HEK293 (cell line): ENCODE measurements around the gene C6orf163.

Source experiments
- CTCF ChIA-PET: fragments of 350-600 bp; formaldehyde crosslinking; extraction: SDS; loops from one replicate; lab custom pipeline; 2021; ENCODE audit warnings: antibody characterized with exemption; lab: Yijun Ruan, JAX
- POLR2A ChIA-PET: fragments of 300-600 bp; formaldehyde crosslinking; extraction: SDS; loops from one replicate; lab custom pipeline; 2020; ENCODE audit warnings: antibody characterized with exemption, inconsistent platforms; lab: Yijun Ruan, JAX
- H3K27ac ChIP-seq: fragments of 200-500 bp; sonication (Bioruptor generic); 2 replicates; pipeline ENCODE4 v1.5.1; 2014; ENCODE audit warnings: low read depth, low read length, control low read depth, inconsistent platforms; ENCODE audit errors: extremely low read depth
- H3K36me3 ChIP-seq, 2 experiments: fragments of 200-500 bp in 1 of 2; sonication (Bioruptor generic) in 1 of 2; 1 replicate in 1 of 2; 2 replicates in 1 of 2; pipeline ENCODE4 v1.5.1; 2014 to 2017; ENCODE audit warnings: inconsistent platforms in 2 of 2, low read length in 2 of 2; ENCODE audit not compliant: control insufficient read depth in 2 of 2, insufficient read depth in 1 of 2
- H3K4me1 ChIP-seq: fragments of 200-500 bp; sonication (Bioruptor generic); 2 replicates; pipeline ENCODE4 v1.5.1; 2014; ENCODE audit warnings: mild to moderate bottlenecking, low read length, inconsistent platforms; ENCODE audit not compliant: control insufficient read depth, insufficient read depth
- H3K4me3 ChIP-seq: 2 replicates; pipeline ENCODE4 v1.5.1; 2011; ENCODE audit warnings: low read depth, mild to moderate bottlenecking, control low read depth, low read length, moderate library complexity
- H3K9me3 ChIP-seq: fragments of 200-500 bp; sonication (Bioruptor generic); 2 replicates; pipeline ENCODE4 v1.5.1; 2014; ENCODE audit warnings: low read depth, low read length, inconsistent platforms; ENCODE audit not compliant: control insufficient read depth, insufficient read depth
- EGR2 ChIP-seq: fragments of 450-650 bp; formaldehyde crosslinking; IDR thresholded peaks from 2 replicates; pipeline ENCODE4 v1.5.1; 2016; ENCODE audit warnings: low read depth, missing biosample characterization, missing genetic modification characterization
- GFI1B ChIP-seq: fragments of 450-650 bp; formaldehyde crosslinking; IDR thresholded peaks from 2 replicates; pipeline ENCODE4 v1.5.1; 2016; ENCODE audit warnings: missing biosample characterization, missing genetic modification characterization
- HIC1 ChIP-seq: fragments of 450-650 bp; formaldehyde crosslinking; IDR thresholded peaks from 2 replicates; pipeline ENCODE4 v1.5.1; 2016; ENCODE audit warnings: missing biosample characterization, missing genetic modification characterization
- KLF1 ChIP-seq: fragments of 450-650 bp; formaldehyde crosslinking; IDR thresholded peaks from 2 replicates; pipeline ENCODE4 v1.5.1; 2016; ENCODE audit warnings: missing biosample characterization, missing genetic modification characterization
- OSR2 ChIP-seq: fragments of 450-650 bp; formaldehyde crosslinking; IDR thresholded peaks from 2 replicates; pipeline ENCODE4 v1.5.1; 2016; ENCODE audit warnings: missing biosample characterization, missing genetic modification characterization
- PRDM1 ChIP-seq: fragments of 450-650 bp; formaldehyde crosslinking; IDR thresholded peaks from 2 replicates; pipeline ENCODE4; 2016; ENCODE audit warnings: missing biosample characterization, missing genetic modification characterization
- TCF7L2 ChIP-seq: IDR thresholded peaks from 2 replicates; pipeline ENCODE4 v1.6.1; 2011; ENCODE audit warnings: low read depth, mild to moderate bottlenecking, inconsistent platforms, low read length, moderate library complexity, borderline replicate concordance
- YY2 ChIP-seq: fragments of 450-650 bp; formaldehyde crosslinking; IDR thresholded peaks from 2 replicates; pipeline ENCODE4 v1.5.1; 2016; ENCODE audit warnings: missing biosample characterization, missing genetic modification characterization
- ZFHX2 ChIP-seq: fragments of 450-650 bp; formaldehyde crosslinking; conservative IDR thresholded peaks from 2 replicates; pipeline ENCODE4 v1.5.1; 2016; ENCODE audit warnings: missing biosample characterization, missing genetic modification characterization
- ZFP37 ChIP-seq: fragments of 450-650 bp; formaldehyde crosslinking; IDR thresholded peaks from 2 replicates; pipeline ENCODE4 v1.5.1; 2016; ENCODE audit warnings: missing biosample characterization, missing genetic modification characterization
- ZNF112 ChIP-seq: fragments of 450-650 bp; formaldehyde crosslinking; IDR thresholded peaks from 2 replicates; pipeline ENCODE4 v1.5.0; 2017; ENCODE audit warnings: missing biosample characterization, missing genetic modification characterization
- ZNF157 ChIP-seq: fragments of 450-650 bp; formaldehyde crosslinking; IDR thresholded peaks from 2 replicates; pipeline ENCODE4 v1.5.1; 2016; ENCODE audit warnings: missing biosample characterization, missing genetic modification characterization
- ZNF202 ChIP-seq: fragments of 450-650 bp; formaldehyde crosslinking; IDR thresholded peaks from 2 replicates; pipeline ENCODE4 v1.5.1; 2016; ENCODE audit warnings: missing biosample characterization, missing genetic modification characterization, borderline replicate concordance
- ZNF362 ChIP-seq: fragments of 450-650 bp; formaldehyde crosslinking; IDR thresholded peaks from 2 replicates; pipeline ENCODE4 v1.5.1; 2016; ENCODE audit warnings: missing biosample characterization, missing genetic modification characterization
- ZNF549 ChIP-seq: fragments of 450-650 bp; IDR thresholded peaks from 2 replicates; pipeline ENCODE4 v1.5.1; 2018; ENCODE audit warnings: missing biosample characterization, missing genetic modification characterization, mild to moderate bottlenecking, inconsistent platforms, moderate library complexity
- ZNF585B ChIP-seq: fragments of 450-650 bp; formaldehyde crosslinking; IDR thresholded peaks from 2 replicates; pipeline ENCODE4 v1.5.1; 2016; ENCODE audit warnings: missing biosample characterization, missing genetic modification characterization
- ZNF600 ChIP-seq: fragments of 450-650 bp; formaldehyde crosslinking; IDR thresholded peaks from 2 replicates; pipeline ENCODE4 v1.5.1; 2016; ENCODE audit warnings: missing biosample characterization, missing genetic modification characterization
- ZNF621 ChIP-seq: fragments of 450-650 bp; formaldehyde crosslinking; IDR thresholded peaks from 2 replicates; pipeline ENCODE4 v1.5.1; 2017; ENCODE audit warnings: missing biosample characterization, missing genetic modification characterization
- ZNF626 ChIP-seq: fragments of 450-650 bp; sonication (Bioruptor Pico); formaldehyde crosslinking; IDR thresholded peaks from 2 replicates; pipeline ENCODE4 v1.5.1; 2018; ENCODE audit warnings: missing biosample characterization, missing genetic modification characterization, inconsistent platforms
- TF ChIP-seq, protein P1 (sequence below): fragments of 450-650 bp; formaldehyde crosslinking; IDR thresholded peaks from 2 replicates; pipeline ENCODE4 v1.5.1; 2017; ENCODE audit warnings: missing biosample characterization, missing genetic modification characterization
- TF ChIP-seq, protein P2 (sequence below): fragments of 450-650 bp; formaldehyde crosslinking; IDR thresholded peaks from 2 replicates; pipeline ENCODE4 v1.5.1; 2017; ENCODE audit warnings: missing biosample characterization, mild to moderate bottlenecking, missing genetic modification characterization, moderate library complexity

The C6orf163 gene

GRCh38 chr6:87330961-87331360, 13.7 kb upstream of the C6orf163 start:
- TF ChIP-seq, protein P1, sequence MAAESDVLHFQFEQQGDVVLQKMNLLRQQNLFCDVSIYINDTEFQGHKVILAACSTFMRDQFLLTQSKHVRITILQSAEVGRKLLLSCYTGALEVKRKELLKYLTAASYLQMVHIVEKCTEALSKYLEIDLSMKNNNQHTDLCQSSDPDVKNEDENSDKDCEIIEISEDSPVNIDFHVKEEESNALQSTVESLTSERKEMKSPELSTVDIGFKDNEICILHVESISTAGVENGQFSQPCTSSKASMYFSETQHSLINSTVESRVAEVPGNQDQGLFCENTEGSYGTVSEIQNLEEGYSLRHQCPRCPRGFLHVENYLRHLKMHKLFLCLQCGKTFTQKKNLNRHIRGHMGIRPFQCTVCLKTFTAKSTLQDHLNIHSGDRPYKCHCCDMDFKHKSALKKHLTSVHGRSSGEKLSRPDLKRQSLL (tag by site-specific recombination): no peak
- TF ChIP-seq PRDM1 (0 out of 2 replicates have a peak, but pooled peaks have one; percentile 38), ZNF585B (tag by site-specific recombination) (no peak)
- TF ChIP-seq, all 188 proteins: peak for 1
- Histone ChIP-seq H3K9me3 (no peaks in the 10 kb centered on the region), H3K4me1 (peaks cover 3% of the 10 kb centered on the region; the same call in 1 of the 2 replicates), H3K36me3 (no peaks in the 10 kb centered on the region), H3K27ac (no peak overlapping the region), H3K4me3 (no peak overlapping the region)
- ChIA-PET POLR2A (no interaction called here), CTCF (interaction anchor here (0.6 to 1.6 kb wide), 6 partner anchors 8 to 1804 kb away, joined by 3 to 5 read pairs (median 4); partner anchors contain the start of gene SMIM8)

- CTCF ChIA-PET: no interaction called here
- Histone ChIP-seq H3K27ac (no peak overlapping the region), H3K9me3 (no peaks in the 10 kb centered on the region), H3K4me3 (no peak overlapping the region)
- POLR2A ChIA-PET: no interaction called here
- no peak for TF ChIP-seq YY2
- 0 out of 2 replicates have a peak, but pooled peaks have one; percentile 12 for TF ChIP-seq EGR2 (tag by site-specific recombination)
- TF ChIP-seq, all 188 proteins: peak for 1
- Histone ChIP-seq H3K36me3 (no peaks in the 10 kb centered on the region), H3K4me1 (peaks cover 3% of the 10 kb centered on the region; the same call in 1 of the 2 replicates)
Observed at GRCh38 chr6:87333033-87333432, 11.6 kb upstream of the C6orf163 start.

GRCh38 chr6:87333591-87334181, 10.9 kb upstream of the C6orf163 start:
- peaks cover 3% of the 10 kb centered on the region; the same call in 1 of the 2 replicates for H3K4me1 ChIP-seq
- H3K9me3 ChIP-seq: no peaks in the 10 kb centered on the region
- ChIA-PET POLR2A (no interaction called here), CTCF (no interaction called here)
- H3K27ac ChIP-seq: no peak overlapping the region
- no peaks in the 10 kb centered on the region for H3K36me3 ChIP-seq
- no peak for TF ChIP-seq ZNF362
- no peak for TF ChIP-seq ZNF621 (tag by site-specific recombination)
- no peak for TF ChIP-seq KLF1 (tag by site-specific recombination)
- no peak for TF ChIP-seq GFI1B (tag by site-specific recombination)
- TF ChIP-seq ZNF585B (tag by site-specific recombination): no peak
- TF ChIP-seq, protein P2, sequence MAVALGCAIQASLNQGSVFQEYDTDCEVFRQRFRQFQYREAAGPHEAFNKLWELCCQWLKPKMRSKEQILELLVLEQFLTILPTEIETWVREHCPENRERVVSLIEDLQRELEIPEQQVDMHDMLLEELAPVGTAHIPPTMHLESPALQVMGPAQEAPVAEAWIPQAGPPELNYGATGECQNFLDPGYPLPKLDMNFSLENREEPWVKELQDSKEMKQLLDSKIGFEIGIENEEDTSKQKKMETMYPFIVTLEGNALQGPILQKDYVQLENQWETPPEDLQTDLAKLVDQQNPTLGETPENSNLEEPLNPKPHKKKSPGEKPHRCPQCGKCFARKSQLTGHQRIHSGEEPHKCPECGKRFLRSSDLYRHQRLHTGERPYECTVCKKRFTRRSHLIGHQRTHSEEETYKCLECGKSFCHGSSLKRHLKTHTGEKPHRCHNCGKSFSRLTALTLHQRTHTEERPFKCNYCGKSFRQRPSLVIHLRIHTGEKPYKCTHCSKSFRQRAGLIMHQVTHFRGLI: peak; percentile 75
- no peak for TF ChIP-seq ZNF157
- no peak for TF ChIP-seq TCF7L2
- 0 out of 2 replicates have a peak, but pooled peaks have one; percentile 12 for TF ChIP-seq OSR2
- TF ChIP-seq PRDM1: peak; percentile 59
- 0 out of 2 replicates have a peak, but pooled peaks have one; percentile 53 for TF ChIP-seq ZNF600 (tag by site-specific recombination)
- no peak overlapping the region for H3K4me3 ChIP-seq

DNA sequence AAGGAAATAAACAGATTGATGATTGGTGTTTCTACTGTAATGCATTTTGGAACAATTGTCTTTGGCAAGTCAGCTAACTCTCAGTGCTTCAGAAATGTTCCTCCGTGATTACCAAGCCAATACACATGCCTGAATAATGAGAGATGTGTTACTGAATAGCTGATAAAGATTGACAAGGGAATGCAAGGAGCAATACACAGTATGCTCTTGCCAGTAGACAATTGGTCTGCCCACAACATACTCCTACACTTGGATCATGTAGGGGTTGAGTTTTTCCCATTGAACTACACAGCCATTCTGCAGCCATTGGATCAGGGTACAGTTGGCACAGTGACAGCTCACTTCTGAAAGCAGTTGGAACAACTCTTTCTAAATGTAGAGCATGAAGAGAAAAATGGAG, 9.9 kb upstream of the C6orf163 start:
- ChIA-PET POLR2A (no interaction called here), CTCF (no interaction called here)
- no peak overlapping the region for H3K27ac ChIP-seq
- H3K4me3 ChIP-seq: no peak overlapping the region
- H3K4me1 ChIP-seq: peaks cover 3% of the 10 kb centered on the region; the same call in 1 of the 2 replicates
- H3K36me3 ChIP-seq: no peaks in the 10 kb centered on the region
- H3K9me3 ChIP-seq: no peaks in the 10 kb centered on the region
- TF ChIP-seq HIC1: no peak
- no peak for TF ChIP-seq ZNF112 (tag by site-specific recombination)
- peak; percentile 65 for TF ChIP-seq ZFHX2 (tag by site-specific recombination)
- TF ChIP-seq EGR2 (tag by site-specific recombination): peak; percentile 73
- no peak for TF ChIP-seq ZNF626 (tag by site-specific recombination)
- TF ChIP-seq ZNF202: no peak
- no peak for TF ChIP-seq ZFP37 (tag by site-specific recombination)
- TF ChIP-seq ZNF549: no peak
